Measurements from ENCODE around the gene MNAT1. TPM values are rescaled to one million over a fixed set of nuclear protein-coding genes. Genes with fewer than 3 reads are reported as not detected.

Gene MNAT1
- polyA plus RNA-seq, 3 donors from 2014 or later, result 18.7 to 30.8 (median 27.7) TPM

DNA sequence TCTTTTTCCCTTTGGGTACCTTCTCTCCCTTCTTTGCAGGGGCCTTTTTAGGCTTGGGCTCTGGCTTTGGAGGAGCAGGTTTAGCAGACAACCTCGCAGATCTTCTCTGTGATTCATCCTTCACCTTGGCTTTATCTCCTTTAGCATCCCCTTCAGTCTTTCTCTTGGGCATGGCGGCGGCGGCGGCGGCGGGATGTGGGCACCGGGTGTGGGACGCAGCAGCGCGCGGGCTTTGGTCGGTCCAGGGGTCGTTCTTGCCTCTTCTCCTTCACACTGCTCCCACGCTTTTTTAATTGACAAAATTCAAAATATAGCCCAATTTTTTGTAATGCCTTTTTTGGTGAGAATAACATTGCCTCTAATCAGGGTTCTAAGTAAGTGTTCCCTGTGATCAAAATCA lies 237.7 kb downstream of the MNAT1 start:
- peaks cover 0 to 3% (median 0%) of the 10 kb centered on the region in 3 donors for H3K27me3 Mint-ChIP-seq (ENCODE audit: low read depth in 3 of 3)
- no peaks in the 10 kb centered on the region for H3K4me1 Mint-ChIP-seq
- peaks cover 0 to 10% (median 10%) of the 10 kb centered on the region in 3 donors for H3K36me3 Mint-ChIP-seq
- no peak overlapping the region for H3K4me3 Mint-ChIP-seq
- no peak for DNase-seq
- H3K9me3 Mint-ChIP-seq, result no peaks in the 10 kb centered on the region
- H3K27ac Mint-ChIP-seq, result peak overlapping the region in 1 of 6 donors; percentile 80

DNA sequence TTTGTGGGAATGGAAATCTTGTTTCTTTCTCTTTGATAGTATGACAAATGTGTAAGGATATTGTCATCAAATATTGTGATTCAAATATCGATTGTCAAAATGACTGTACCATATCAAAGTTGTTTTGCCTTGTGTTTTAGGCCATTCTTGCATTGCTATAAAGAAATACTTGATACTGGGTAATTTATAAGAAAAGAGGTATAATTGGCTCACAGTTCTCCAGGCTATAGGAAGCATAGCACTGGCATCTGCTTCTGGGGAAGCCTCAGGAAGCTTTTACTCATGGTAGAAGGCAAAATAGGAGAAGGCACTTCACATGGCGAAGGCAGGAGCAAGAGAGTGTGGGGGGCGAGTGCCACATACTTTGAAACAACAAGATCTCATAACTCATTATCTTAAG lies 238.5 kb downstream of the MNAT1 start:
- Mint-ChIP-seq H3K9me3 (no peaks in the 10 kb centered on the region), H3K36me3 (peaks cover 0 to 10% (median 10%) of the 10 kb centered on the region in 3 donors), H3K27me3 (ENCODE audit: low read depth in 3 of 3) (peaks cover 0 to 3% (median 0%) of the 10 kb centered on the region in 3 donors), H3K27ac (no peak overlapping the region), H3K4me1 (no peaks in the 10 kb centered on the region), H3K4me3 (no peak overlapping the region)
- DNase-seq, result no peak

DNA sequence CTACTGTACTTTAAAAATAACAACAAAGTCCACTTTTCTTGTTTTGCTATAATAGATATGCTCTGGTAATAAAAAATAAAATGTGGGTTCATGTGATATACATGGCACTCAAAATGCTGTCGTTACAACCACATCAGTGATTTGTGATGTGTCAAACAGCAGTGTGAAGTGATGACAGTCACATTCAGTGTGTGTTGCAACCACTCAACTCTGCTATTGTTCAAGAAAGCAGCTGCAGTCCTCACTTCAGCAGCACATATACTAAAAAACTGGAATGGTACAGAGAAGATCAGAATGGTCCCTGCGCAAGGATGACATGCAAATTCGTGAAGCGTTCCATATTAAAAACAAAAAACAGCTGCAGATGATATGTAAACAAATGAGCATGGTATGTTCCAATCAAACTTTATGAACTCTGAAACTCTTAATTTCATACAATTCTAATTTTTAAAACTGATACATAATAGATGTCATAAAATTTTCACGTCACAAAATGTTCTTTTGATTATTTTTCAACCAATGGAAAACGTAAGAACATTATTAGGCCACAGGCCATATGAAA lies 239.6 kb downstream of the MNAT1 start:
- Mint-ChIP-seq H3K27ac (no peak overlapping the region), H3K36me3 (peaks cover 0 to 10% (median 7%) of the 10 kb centered on the region in 3 donors), H3K27me3 (ENCODE audit: low read depth in 3 of 3) (peaks cover 0 to 3% (median 0%) of the 10 kb centered on the region in 3 donors), H3K9me3 (no peaks in the 10 kb centered on the region), H3K4me3 (no peak overlapping the region), H3K4me1 (no peaks in the 10 kb centered on the region)
- no peak for DNase-seq

DNA sequence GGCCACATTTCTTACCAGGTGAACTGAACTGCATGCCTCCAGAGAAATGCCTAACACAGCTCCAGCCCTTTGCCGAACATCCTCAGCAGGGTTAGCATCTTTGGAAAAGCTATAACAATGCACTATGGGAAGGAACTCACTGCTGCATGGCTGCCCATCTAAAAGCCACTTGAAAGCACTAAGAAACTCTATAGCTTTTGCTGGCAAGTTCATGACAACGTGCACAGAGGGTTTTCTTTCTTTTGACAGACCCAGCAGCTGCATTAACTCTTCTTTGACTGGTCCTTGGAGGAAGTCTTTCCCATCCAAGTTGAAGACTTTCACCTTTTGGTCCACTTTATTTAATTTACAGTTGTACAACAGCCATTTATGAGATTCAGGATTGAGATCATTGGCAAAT lies 241.0 kb downstream of the MNAT1 start:
- peaks cover 0 to 5% of the 10 kb centered on the region in 2 donors for H3K4me1 Mint-ChIP-seq
- no peak for DNase-seq
- no peak overlapping the region for H3K27ac Mint-ChIP-seq
- H3K36me3 Mint-ChIP-seq, result peaks cover 0 to 10% (median 7%) of the 10 kb centered on the region in 3 donors
- H3K9me3 Mint-ChIP-seq, result no peaks in the 10 kb centered on the region
- H3K27me3 Mint-ChIP-seq (ENCODE audit: low read depth in 3 of 3), result peaks cover 0 to 3% (median 0%) of the 10 kb centered on the region in 3 donors
- H3K4me3 Mint-ChIP-seq, result no peak overlapping the region

DNA sequence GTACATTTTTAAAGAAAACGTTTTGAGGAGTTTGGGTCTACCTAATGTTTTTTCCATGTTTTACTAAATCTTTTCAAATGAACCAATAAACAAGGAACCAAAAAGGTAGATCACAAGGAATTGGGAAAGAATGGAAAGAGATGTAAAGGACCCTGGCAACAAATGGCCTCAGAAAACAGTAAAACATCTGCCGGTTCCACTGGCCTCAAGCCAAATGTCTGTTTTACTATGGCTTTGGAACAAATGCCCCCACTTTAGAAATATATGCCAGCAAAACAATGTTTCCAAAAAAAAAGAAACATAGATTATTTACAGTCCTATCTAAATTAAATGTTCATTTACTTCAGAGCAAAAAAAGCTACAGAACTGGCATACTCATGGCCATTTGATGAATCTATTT lies 243.3 kb downstream of the MNAT1 start:
- Mint-ChIP-seq H3K4me3 (no peak overlapping the region), H3K4me1 (peaks cover 1 to 5% of the 10 kb centered on the region in 2 donors), H3K27ac (no peak overlapping the region), H3K27me3 (ENCODE audit: low read depth in 3 of 3) (peaks cover 0 to 1% (median 0%) of the 10 kb centered on the region in 3 donors), H3K9me3 (no peaks in the 10 kb centered on the region), H3K36me3 (peaks cover 0 to 7% (median 6%) of the 10 kb centered on the region in 3 donors)
- no peak for DNase-seq

DNA sequence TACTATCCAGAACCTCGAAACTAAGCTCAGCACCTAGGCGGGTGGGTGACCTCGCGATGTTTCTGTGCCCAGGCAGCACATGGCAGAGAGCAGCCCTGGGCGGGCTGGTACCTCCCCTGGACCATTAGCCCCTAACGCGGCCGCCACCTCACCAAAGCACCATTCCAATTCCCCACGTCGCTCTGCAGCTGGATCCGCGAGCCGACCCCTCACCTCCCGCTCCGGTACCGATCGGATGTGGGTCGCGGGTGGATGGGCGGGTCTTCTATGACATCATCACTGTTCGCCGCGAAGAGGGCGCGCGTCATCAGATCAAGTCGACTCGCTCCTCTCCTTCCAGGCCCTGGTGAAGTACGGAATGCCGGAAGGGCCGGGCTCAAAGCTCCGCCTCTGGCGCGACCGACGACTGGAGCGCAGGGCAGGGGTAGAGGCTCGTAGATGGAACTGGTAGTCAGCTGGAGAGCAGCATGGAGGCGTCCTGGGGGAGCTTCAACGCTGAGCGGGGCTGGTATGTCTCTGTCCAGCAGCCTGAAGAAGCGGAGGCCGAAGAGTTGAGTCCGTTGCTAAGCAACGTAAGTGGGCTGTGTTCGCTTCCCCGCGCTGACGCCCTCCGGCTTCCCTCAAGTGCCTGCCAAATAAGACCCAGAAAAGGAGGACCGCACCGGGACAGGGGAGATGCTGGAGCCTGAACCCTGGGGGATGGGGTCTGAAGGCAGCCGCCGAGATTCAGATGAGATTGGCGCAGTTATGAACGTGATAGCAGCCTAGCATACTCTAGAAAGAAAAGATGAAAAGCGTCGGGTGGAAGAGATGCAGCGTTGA lies 246.5 kb downstream of the MNAT1 start, which contains the start of the genes SLC38A6 and TRMT5:
Gene SLC38A6 (plus strand): TSS at position 435 of the 822 bp plus-strand sequence. CDS start 33 bp downstream, at position 468.
Gene TRMT5 (minus strand): TSS at position 269 of the 822 bp plus-strand sequence. CDS start 106 bp downstream, at position 163.
- H3K4me3 Mint-ChIP-seq, result no peak within 1 kb of the TSS
- H3K36me3 Mint-ChIP-seq, result peaks cover 0 to 7% (median 5%) of the 10 kb centered on the region in 3 donors
- no peaks in the 10 kb centered on the region for H3K27me3 Mint-ChIP-seq (ENCODE audit: low read depth in 3 of 3)
- H3K9me3 Mint-ChIP-seq, result no peaks in the 10 kb centered on the region
- H3K27ac Mint-ChIP-seq, result no peak within 1 kb of the TSS
- peaks cover 2 to 5% of the 10 kb centered on the region in 2 donors for H3K4me1 Mint-ChIP-seq
- peak; percentile 91 to 92 (median 91) for DNase-seq

DNA sequence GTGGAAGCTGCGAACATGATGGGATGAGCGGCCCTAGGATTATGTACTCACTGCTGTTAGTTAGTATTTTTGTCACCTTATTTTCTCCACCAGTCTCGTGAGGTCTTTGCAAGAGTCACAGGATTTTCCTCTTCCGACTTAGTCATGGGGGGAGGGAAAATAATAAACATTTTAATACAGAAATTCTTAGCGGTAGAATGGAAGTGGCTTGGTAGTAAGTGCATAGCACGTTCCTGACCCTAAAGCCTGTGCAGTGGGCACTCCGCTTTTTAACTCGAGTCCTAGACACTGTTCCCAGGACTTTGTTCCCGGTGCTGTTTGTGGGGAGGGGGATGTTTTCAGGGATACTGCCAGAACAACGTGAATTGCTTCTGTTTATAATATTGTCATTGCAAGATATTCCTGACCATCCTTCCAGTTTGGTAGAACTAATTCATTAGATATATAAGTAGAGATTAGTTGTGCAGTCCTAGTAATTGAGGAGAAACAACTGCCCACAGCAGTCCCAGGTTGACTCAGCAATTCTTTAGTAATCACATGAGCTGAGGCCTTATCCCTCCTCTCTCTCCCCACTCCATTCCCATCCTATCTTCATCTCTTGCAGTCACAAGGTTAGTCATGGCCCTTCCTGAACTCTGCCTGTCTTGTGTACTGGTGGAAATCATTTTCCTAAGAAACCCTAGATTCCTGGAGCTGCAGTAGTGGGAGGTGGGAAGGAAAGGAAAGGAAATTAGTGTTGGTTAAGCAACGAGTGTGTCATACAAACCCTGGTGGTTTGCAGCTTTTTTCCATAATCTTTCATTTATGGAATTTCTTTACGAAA lies 247.3 kb downstream of the MNAT1 start:
- Mint-ChIP-seq H3K4me1 (peaks cover 2 to 5% of the 10 kb centered on the region in 2 donors), H3K27ac (no peak overlapping the region), H3K36me3 (peaks cover 1 to 10% (median 5%) of the 10 kb centered on the region in 3 donors), H3K9me3 (no peaks in the 10 kb centered on the region), H3K4me3 (no peak overlapping the region), H3K27me3 (ENCODE audit: low read depth in 3 of 3) (no peaks in the 10 kb centered on the region)
- no peak for DNase-seq

DNA sequence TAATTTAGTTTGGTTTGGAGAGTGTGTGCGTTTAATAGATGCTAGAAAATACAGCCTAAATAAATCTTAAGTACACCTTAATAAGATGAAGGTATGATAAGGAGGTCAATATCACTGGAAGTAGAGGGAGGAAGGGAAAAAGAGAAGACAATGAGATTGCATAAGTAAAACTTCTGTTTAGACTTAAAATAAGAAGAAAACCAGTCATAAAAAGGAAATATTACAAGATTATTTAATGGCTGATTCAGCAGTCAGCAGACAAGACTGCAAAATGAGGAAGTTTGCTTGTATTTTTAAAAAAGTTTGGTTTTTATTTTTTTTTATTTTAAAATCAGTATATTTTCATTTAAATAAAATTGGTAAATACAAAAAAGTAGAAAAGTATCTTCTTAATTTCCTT lies 249.6 kb downstream of the MNAT1 start:
- H3K27me3 Mint-ChIP-seq (ENCODE audit: low read depth in 3 of 3), result no peaks in the 10 kb centered on the region
- no peaks in the 10 kb centered on the region for H3K9me3 Mint-ChIP-seq
- H3K27ac Mint-ChIP-seq, result no peak overlapping the region
- DNase-seq, result no peak
- H3K4me3 Mint-ChIP-seq, result no peak overlapping the region
- H3K4me1 Mint-ChIP-seq, result peaks cover 2 to 5% of the 10 kb centered on the region in 2 donors
- H3K36me3 Mint-ChIP-seq, result peaks cover 4 to 14% (median 8%) of the 10 kb centered on the region in 3 donors

DNA sequence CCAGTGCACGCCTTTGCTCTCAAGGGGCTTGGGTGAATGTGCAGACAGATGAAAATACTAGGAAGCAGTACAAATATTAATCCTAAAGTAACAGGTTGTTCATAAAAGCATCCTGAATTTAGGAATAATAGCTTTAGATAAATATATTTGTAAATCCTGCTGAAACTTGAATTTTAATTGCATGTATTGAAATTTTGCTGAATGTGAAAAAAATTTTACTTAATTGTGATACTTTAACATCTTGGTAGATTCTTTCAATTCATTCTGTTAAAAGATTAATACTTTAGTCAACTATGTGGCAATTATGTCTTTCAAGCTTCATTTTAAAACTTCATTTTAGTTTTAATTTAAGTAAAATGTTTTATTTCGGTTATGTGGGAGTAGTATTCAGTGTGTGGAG lies 251.9 kb downstream of the MNAT1 start:
- no peak overlapping the region for H3K4me3 Mint-ChIP-seq
- peaks cover 0 to 2% of the 10 kb centered on the region in 2 donors for H3K4me1 Mint-ChIP-seq
- H3K9me3 Mint-ChIP-seq, result no peaks in the 10 kb centered on the region
- H3K36me3 Mint-ChIP-seq, result peaks cover 8 to 20% (median 16%) of the 10 kb centered on the region in 3 donors
- no peak overlapping the region for H3K27ac Mint-ChIP-seq
- DNase-seq, result no peak
- H3K27me3 Mint-ChIP-seq (ENCODE audit: low read depth in 3 of 3), result no peaks in the 10 kb centered on the region

DNA sequence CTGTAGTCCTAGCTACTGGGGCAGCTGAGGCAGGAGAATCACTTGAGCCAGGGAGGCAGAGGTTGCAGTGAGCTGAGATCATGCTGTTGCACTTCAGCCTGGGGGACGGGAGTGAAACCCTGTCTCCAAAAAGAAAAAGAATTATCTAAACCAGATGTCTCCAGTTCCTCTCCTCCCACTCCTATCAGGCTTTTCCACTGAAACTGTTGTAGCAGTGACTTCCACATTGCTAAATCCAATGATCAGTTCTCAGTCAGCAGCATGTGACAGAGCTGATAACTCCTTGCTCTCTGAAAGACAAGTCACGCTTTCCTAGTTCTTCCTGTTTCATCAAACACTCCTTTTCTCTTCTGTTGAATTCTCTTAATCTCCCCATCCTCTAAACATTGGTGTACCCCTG lies 255.0 kb downstream of the MNAT1 start:
- H3K27ac Mint-ChIP-seq, result no peak overlapping the region
- H3K4me3 Mint-ChIP-seq, result no peak overlapping the region
- H3K4me1 Mint-ChIP-seq, result no peaks in the 10 kb centered on the region
- no peaks in the 10 kb centered on the region for H3K27me3 Mint-ChIP-seq (ENCODE audit: low read depth in 3 of 3)
- DNase-seq, result no peak
- no peaks in the 10 kb centered on the region for H3K9me3 Mint-ChIP-seq
- peaks cover 12 to 28% (median 22%) of the 10 kb centered on the region in 3 donors for H3K36me3 Mint-ChIP-seq

DNA sequence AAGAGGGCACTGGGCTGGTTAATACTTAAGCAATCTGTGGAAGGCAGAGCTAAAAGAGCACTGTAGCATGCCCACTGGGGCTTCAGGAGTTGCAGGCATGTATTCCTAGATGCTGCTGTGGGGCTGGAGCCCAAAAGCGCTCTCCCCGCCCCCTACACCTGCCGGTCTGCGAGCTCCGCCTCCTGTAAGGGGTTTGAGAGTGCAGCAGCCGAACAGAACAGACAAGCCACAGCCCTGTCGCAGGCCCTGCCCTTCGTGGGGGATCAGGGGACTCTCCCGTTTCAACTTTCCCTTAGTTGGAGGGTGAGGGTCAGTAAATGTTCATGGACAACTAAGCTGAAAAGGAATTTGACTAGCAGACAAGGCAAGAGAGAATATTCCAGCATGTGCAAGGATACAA lies 264.1 kb downstream of the MNAT1 start:
- Mint-ChIP-seq H3K27me3 (ENCODE audit: low read depth in 3 of 3) (no peaks in the 10 kb centered on the region), H3K4me1 (no peaks in the 10 kb centered on the region), H3K36me3 (peaks cover 2 to 11% (median 10%) of the 10 kb centered on the region in 3 donors), H3K9me3 (no peaks in the 10 kb centered on the region), H3K4me3 (no peak overlapping the region), H3K27ac (no peak overlapping the region)
- no peak for DNase-seq

DNA sequence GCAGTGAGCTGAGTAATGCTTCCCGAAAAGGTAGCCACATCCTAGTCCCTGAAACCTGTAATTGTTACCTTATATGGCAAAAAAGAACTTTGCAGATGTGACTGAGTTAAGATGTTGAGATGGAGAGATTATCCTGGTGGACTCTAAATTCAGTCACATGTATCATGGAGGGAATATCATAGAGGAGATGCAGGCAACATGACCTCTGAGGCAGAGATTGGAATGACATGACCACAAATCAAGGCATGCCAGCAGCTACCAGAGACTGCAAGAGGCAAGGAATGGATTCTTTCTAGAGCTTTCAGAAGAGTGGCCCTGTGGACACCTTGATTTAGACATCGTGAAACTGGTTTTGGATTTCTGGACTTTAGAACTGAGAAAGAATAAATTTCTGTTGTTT lies 265.0 kb downstream of the MNAT1 start:
- Mint-ChIP-seq H3K4me1 (no peaks in the 10 kb centered on the region), H3K27ac (no peak overlapping the region), H3K36me3 (peaks cover 4 to 16% (median 15%) of the 10 kb centered on the region in 3 donors), H3K27me3 (ENCODE audit: low read depth in 3 of 3) (no peaks in the 10 kb centered on the region), H3K9me3 (peaks cover 0 to 2% (median 0%) of the 10 kb centered on the region in 6 donors), H3K4me3 (no peak overlapping the region)
- DNase-seq, result no peak

DNA sequence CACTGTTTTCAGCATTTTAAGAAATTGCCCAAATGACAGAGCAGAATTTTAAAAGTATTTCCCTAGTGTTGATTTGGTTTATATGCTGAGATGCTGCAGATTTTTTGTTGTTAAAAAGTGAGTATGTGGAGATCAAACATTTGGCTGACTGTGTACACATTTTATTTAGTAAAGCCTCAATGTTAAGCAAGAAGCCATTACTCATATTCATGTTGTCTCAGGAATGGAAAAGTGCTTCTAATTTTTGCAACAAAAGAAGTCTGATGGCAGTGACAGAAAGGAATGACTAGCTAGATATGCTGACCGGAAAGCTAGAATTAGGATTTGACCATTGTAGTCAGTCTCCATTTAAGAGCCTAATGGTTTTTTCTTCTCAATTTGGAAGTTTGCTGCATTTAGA lies 269.0 kb downstream of the MNAT1 start:
- no peak overlapping the region for H3K27ac Mint-ChIP-seq
- peaks cover 4 to 8% (median 5%) of the 10 kb centered on the region in 3 donors for H3K36me3 Mint-ChIP-seq
- peaks cover 0 to 2% (median under 1%) of the 10 kb centered on the region in 6 donors for H3K9me3 Mint-ChIP-seq
- no peak for DNase-seq
- H3K4me3 Mint-ChIP-seq, result no peak overlapping the region
- H3K4me1 Mint-ChIP-seq, result no peaks in the 10 kb centered on the region
- peaks cover 0 to 3% (median 0%) of the 10 kb centered on the region in 3 donors for H3K27me3 Mint-ChIP-seq (ENCODE audit: low read depth in 3 of 3)

Measured in immature natural killer cell (primary cell).